ENCODE data around the gene CFAP61. TPM values are rescaled to one million over a fixed set of nuclear protein-coding genes. Genes with fewer than 3 reads are reported as not detected.

Gene CFAP61
- total RNA-seq, 1 experiment from 2014 or later: 0.19 TPM

- no peaks in the 10 kb centered on the region for H3K36me3 ChIP-seq (ENCODE audit: insufficient read depth, low read length)
- H3K4me2 ChIP-seq (ENCODE audit: low read depth, low read length, poor library complexity, severe bottlenecking): no peak overlapping the region
- no peaks in the 10 kb centered on the region for H3K27me3 ChIP-seq (ENCODE audit: low read length)
- no peaks in the 10 kb centered on the region for H3K9me3 ChIP-seq (ENCODE audit: low read length)
- H3K9ac ChIP-seq (ENCODE audit: low read length): no peak overlapping the region
- no peak overlapping the region for H2AFZ ChIP-seq (ENCODE audit: low read length)
- H3K4me3 ChIP-seq (ENCODE audit: low read length): no peak overlapping the region
- no peaks in the 10 kb centered on the region for H3K79me2 ChIP-seq (ENCODE audit: low read length)
- peaks cover 17% of the 10 kb centered on the region for H3K4me1 ChIP-seq (ENCODE audit: low read length)
- H3K9me2 ChIP-seq (replicated peaks; ENCODE audit: insufficient read depth, low read length): no peaks in the 10 kb centered on the region
- H3K27ac ChIP-seq (ENCODE audit: low read length): no peak overlapping the region
- no peaks in the 10 kb centered on the region for H4K20me1 ChIP-seq (ENCODE audit: insufficient read depth, low read depth, low read length)
- DNase-seq: no peak
Observed at GRCh38 chr20:20198011-20198410, 145.7 kb downstream of the CFAP61 start.

- no peak overlapping the region for H3K4me3 ChIP-seq (ENCODE audit: low read length)
- H3K27me3 ChIP-seq (ENCODE audit: low read length): no peaks in the 10 kb centered on the region
- no peaks in the 10 kb centered on the region for H3K9me3 ChIP-seq (ENCODE audit: low read length)
- DNase-seq: peak; percentile 25
- H3K36me3 ChIP-seq (ENCODE audit: insufficient read depth, low read length): no peaks in the 10 kb centered on the region
- H3K9ac ChIP-seq (ENCODE audit: low read length): no peak overlapping the region
- H3K4me2 ChIP-seq (ENCODE audit: low read depth, low read length, poor library complexity, severe bottlenecking): no peak overlapping the region
- H3K79me2 ChIP-seq (ENCODE audit: low read length): no peaks in the 10 kb centered on the region
- H3K27ac ChIP-seq (ENCODE audit: low read length): no peak overlapping the region
- no peaks in the 10 kb centered on the region for H4K20me1 ChIP-seq (ENCODE audit: insufficient read depth, low read depth, low read length)
- peaks cover 17% of the 10 kb centered on the region for H3K4me1 ChIP-seq (ENCODE audit: low read length)
- H2AFZ ChIP-seq (ENCODE audit: low read length): no peak overlapping the region
- no peaks in the 10 kb centered on the region for H3K9me2 ChIP-seq (replicated peaks; ENCODE audit: insufficient read depth, low read length)
Observed at GRCh38 chr20:20199361-20200160, 147.2 kb downstream of the CFAP61 start.

GRCh38 chr20:20201124-20201523 lies 148.8 kb downstream of the CFAP61 start:
- peaks cover 18% of the 10 kb centered on the region for H3K4me1 ChIP-seq (ENCODE audit: low read length)
- no peaks in the 10 kb centered on the region for H3K9me3 ChIP-seq (ENCODE audit: low read length)
- peak overlapping the region; percentile 15 for H3K4me3 ChIP-seq (ENCODE audit: low read length)
- H3K9ac ChIP-seq (ENCODE audit: low read length): no peak overlapping the region
- no peaks in the 10 kb centered on the region for H3K27me3 ChIP-seq (ENCODE audit: low read length)
- H3K27ac ChIP-seq (ENCODE audit: low read length): no peak overlapping the region
- no peak overlapping the region for H2AFZ ChIP-seq (ENCODE audit: low read length)
- H3K79me2 ChIP-seq (ENCODE audit: low read length): no peaks in the 10 kb centered on the region
- H3K36me3 ChIP-seq (ENCODE audit: insufficient read depth, low read length): no peaks in the 10 kb centered on the region
- H3K9me2 ChIP-seq (replicated peaks; ENCODE audit: insufficient read depth, low read length): no peaks in the 10 kb centered on the region
- peak overlapping the region; percentile 54 for H3K4me2 ChIP-seq (ENCODE audit: low read depth, low read length, poor library complexity, severe bottlenecking)
- DNase-seq: peak; percentile 72
- no peaks in the 10 kb centered on the region for H4K20me1 ChIP-seq (ENCODE audit: insufficient read depth, low read depth, low read length)

GRCh38 chr20:20201639-20202038 lies 149.3 kb downstream of the CFAP61 start:
- no peaks in the 10 kb centered on the region for H3K79me2 ChIP-seq (ENCODE audit: low read length)
- no peaks in the 10 kb centered on the region for H3K27me3 ChIP-seq (ENCODE audit: low read length)
- H2AFZ ChIP-seq (ENCODE audit: low read length): no peak overlapping the region
- no peaks in the 10 kb centered on the region for H3K9me2 ChIP-seq (replicated peaks; ENCODE audit: insufficient read depth, low read length)
- H3K4me3 ChIP-seq (ENCODE audit: low read length): peak overlapping the region; percentile 15
- H3K36me3 ChIP-seq (ENCODE audit: insufficient read depth, low read length): no peaks in the 10 kb centered on the region
- H3K4me2 ChIP-seq (ENCODE audit: low read depth, low read length, poor library complexity, severe bottlenecking): peak overlapping the region; percentile 54
- H3K9ac ChIP-seq (ENCODE audit: low read length): no peak overlapping the region
- H3K27ac ChIP-seq (ENCODE audit: low read length): no peak overlapping the region
- H3K4me1 ChIP-seq (ENCODE audit: low read length): peaks cover 21% of the 10 kb centered on the region
- no peak for DNase-seq
- no peaks in the 10 kb centered on the region for H3K9me3 ChIP-seq (ENCODE audit: low read length)
- no peaks in the 10 kb centered on the region for H4K20me1 ChIP-seq (ENCODE audit: insufficient read depth, low read depth, low read length)

- no peaks in the 10 kb centered on the region for H3K9me2 ChIP-seq (replicated peaks; ENCODE audit: insufficient read depth, low read length)
- H4K20me1 ChIP-seq (ENCODE audit: insufficient read depth, low read depth, low read length): no peaks in the 10 kb centered on the region
- H3K27me3 ChIP-seq (ENCODE audit: low read length): no peaks in the 10 kb centered on the region
- H3K4me1 ChIP-seq (ENCODE audit: low read length): peaks cover 26% of the 10 kb centered on the region
- no peak overlapping the region for H3K4me2 ChIP-seq (ENCODE audit: low read depth, low read length, poor library complexity, severe bottlenecking)
- no peak overlapping the region for H3K27ac ChIP-seq (ENCODE audit: low read length)
- no peak for DNase-seq
- no peak overlapping the region for H3K9ac ChIP-seq (ENCODE audit: low read length)
- H3K9me3 ChIP-seq (ENCODE audit: low read length): no peaks in the 10 kb centered on the region
- no peak overlapping the region for H2AFZ ChIP-seq (ENCODE audit: low read length)
- no peaks in the 10 kb centered on the region for H3K36me3 ChIP-seq (ENCODE audit: insufficient read depth, low read length)
- no peaks in the 10 kb centered on the region for H3K79me2 ChIP-seq (ENCODE audit: low read length)
- no peak overlapping the region for H3K4me3 ChIP-seq (ENCODE audit: low read length)
Observed at GRCh38 chr20:20202768-20203167, 150.4 kb downstream of the CFAP61 start.

GRCh38 chr20:20203784-20204183 lies 151.5 kb downstream of the CFAP61 start:
- DNase-seq: no peak
- Histone ChIP-seq H3K79me2 (ENCODE audit: low read length) (no peaks in the 10 kb centered on the region), H3K4me3 (ENCODE audit: low read length) (no peak overlapping the region), H3K9ac (ENCODE audit: low read length) (no peak overlapping the region), H3K4me1 (ENCODE audit: low read length) (peaks cover 32% of the 10 kb centered on the region), H3K27ac (ENCODE audit: low read length) (no peak overlapping the region), H2AFZ (ENCODE audit: low read length) (no peak overlapping the region), H3K9me2 (replicated peaks; ENCODE audit: insufficient read depth, low read length) (no peaks in the 10 kb centered on the region), H3K4me2 (ENCODE audit: low read depth, low read length, poor library complexity, severe bottlenecking) (no peak overlapping the region), H3K36me3 (ENCODE audit: insufficient read depth, low read length) (no peaks in the 10 kb centered on the region), H3K9me3 (ENCODE audit: low read length) (no peaks in the 10 kb centered on the region), H3K27me3 (ENCODE audit: low read length) (no peaks in the 10 kb centered on the region), H4K20me1 (ENCODE audit: insufficient read depth, low read depth, low read length) (no peaks in the 10 kb centered on the region)

GRCh38 chr20:20204256-20204655 lies 151.9 kb downstream of the CFAP61 start:
- Histone ChIP-seq H3K9me3 (ENCODE audit: low read length) (no peaks in the 10 kb centered on the region), H3K4me2 (ENCODE audit: low read depth, low read length, poor library complexity, severe bottlenecking) (no peak overlapping the region), H4K20me1 (ENCODE audit: insufficient read depth, low read depth, low read length) (no peaks in the 10 kb centered on the region), H3K9ac (ENCODE audit: low read length) (no peak overlapping the region), H2AFZ (ENCODE audit: low read length) (no peak overlapping the region), H3K9me2 (replicated peaks; ENCODE audit: insufficient read depth, low read length) (no peaks in the 10 kb centered on the region), H3K4me3 (ENCODE audit: low read length) (no peak overlapping the region), H3K27me3 (ENCODE audit: low read length) (no peaks in the 10 kb centered on the region), H3K4me1 (ENCODE audit: low read length) (peaks cover 32% of the 10 kb centered on the region), H3K79me2 (ENCODE audit: low read length) (no peaks in the 10 kb centered on the region), H3K36me3 (ENCODE audit: insufficient read depth, low read length) (no peaks in the 10 kb centered on the region), H3K27ac (ENCODE audit: low read length) (no peak overlapping the region)
- no peak for DNase-seq

- Histone ChIP-seq H3K9me2 (replicated peaks; ENCODE audit: insufficient read depth, low read length) (no peaks in the 10 kb centered on the region), H3K4me3 (ENCODE audit: low read length) (no peak overlapping the region), H3K9ac (ENCODE audit: low read length) (no peak overlapping the region), H3K27ac (ENCODE audit: low read length) (no peak overlapping the region), H3K36me3 (ENCODE audit: insufficient read depth, low read length) (no peaks in the 10 kb centered on the region), H3K27me3 (ENCODE audit: low read length) (no peaks in the 10 kb centered on the region), H3K4me2 (ENCODE audit: low read depth, low read length, poor library complexity, severe bottlenecking) (no peak overlapping the region), H3K79me2 (ENCODE audit: low read length) (no peaks in the 10 kb centered on the region), H2AFZ (ENCODE audit: low read length) (no peak overlapping the region), H4K20me1 (ENCODE audit: insufficient read depth, low read depth, low read length) (no peaks in the 10 kb centered on the region), H3K4me1 (ENCODE audit: low read length) (peaks cover 29% of the 10 kb centered on the region), H3K9me3 (ENCODE audit: low read length) (no peaks in the 10 kb centered on the region)
- DNase-seq: no peak
Observed at GRCh38 chr20:20205141-20205861, 153.0 kb downstream of the CFAP61 start.

Data from Karpas-422 (cell line).